CD4-positive, alpha-beta T cell treated with Interferon gamma for 1 hour (primary cell): ENCODE results near the gene GOLM1.

Experiments
- DNase-seq: peaks from one replicate; pipeline ENCODE4 v3.0.0-alpha.2; 2020

Gene GOLM1

GRCh38 chr9:86043586-86043985 lies 55.8 kb downstream of the GOLM1 start:
- DNase-seq: no peak

- DNase-seq: no peak
Measured at GRCh38 chr9:86042199-86042978, 57.0 kb downstream of the GOLM1 start.

DNA sequence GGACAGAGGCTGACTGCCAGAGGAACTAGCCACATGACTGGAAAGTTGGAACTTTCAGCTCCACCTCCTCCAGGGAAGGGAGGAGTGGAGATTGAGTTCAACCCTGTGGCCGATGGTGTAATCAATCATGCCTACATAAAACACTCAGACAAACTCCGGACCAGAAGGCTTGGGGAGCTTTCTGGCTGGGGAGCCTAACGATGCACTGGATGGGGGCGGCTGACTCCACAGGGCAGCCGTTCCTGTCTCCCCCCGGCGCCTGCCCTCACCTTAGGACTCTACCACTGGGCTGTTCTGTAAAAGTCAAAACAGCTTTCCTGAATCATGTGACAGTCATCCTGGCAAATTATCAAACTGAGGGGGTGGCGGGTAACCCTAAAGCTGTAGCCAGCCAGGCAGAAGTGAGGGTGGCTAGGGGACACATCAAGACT lies 58.0 kb downstream of the GOLM1 start:
- DNase-seq: no peak

GRCh38 chr9:86040861-86041155 lies 58.5 kb downstream of the GOLM1 start:
- no peak for DNase-seq

DNA sequence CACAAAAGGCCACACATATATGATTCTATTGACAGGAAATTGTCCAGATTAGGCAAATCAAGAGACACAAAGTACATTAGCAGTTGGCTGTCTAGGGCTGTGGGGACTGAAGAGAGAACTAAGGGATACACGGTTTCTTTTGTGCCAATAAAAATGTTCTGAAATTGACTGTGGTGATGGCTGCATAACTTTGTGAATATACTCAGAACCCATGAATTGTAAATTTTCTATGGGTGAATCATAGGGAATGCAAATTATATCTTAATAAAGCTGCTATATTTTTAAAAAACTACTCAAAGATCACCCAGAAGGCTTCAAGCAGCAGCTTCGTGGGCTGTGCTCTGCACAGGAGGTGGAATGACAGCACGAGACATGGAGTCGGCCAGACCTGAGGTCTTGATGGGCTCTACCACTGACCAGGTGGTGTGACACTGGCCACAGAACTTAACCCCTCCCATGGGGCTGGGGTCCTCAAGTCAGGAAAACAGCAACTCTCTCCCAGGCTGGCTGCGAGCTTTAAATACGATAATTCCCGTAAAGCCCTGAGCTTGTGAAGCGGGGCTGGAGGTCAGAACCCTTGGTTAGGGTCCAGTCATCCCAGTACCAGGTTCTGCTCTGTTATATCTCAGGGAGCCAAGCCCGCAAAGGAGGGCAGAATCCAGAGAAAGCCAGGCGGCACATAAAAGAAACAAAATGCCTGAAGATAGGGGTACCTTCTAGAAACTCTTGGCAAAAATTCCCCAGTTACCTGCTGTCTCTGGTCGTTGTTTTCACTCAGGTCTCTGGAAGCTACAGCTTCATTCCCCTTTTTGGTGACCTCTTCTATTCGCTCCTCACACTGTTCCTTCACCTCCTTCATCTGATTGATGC lies 59.1 kb downstream of the GOLM1 start:
- DNase-seq: no peak

GRCh38 chr9:86036555-86036954 lies 62.8 kb downstream of the GOLM1 start:
- no peak for DNase-seq

GRCh38 chr9:86035827-86036440 lies 63.4 kb downstream of the GOLM1 start:
- DNase-seq: no peak

GRCh38 chr9:86034863-86035734 lies 64.3 kb downstream of the GOLM1 start:
- DNase-seq: no peak

- DNase-seq: no peak
Measured at GRCh38 chr9:86027767-86028166, 71.6 kb downstream of the GOLM1 start.

GRCh38 chr9:86022687-86023266 lies 76.6 kb downstream of the GOLM1 start:
- no peak for DNase-seq

DNA sequence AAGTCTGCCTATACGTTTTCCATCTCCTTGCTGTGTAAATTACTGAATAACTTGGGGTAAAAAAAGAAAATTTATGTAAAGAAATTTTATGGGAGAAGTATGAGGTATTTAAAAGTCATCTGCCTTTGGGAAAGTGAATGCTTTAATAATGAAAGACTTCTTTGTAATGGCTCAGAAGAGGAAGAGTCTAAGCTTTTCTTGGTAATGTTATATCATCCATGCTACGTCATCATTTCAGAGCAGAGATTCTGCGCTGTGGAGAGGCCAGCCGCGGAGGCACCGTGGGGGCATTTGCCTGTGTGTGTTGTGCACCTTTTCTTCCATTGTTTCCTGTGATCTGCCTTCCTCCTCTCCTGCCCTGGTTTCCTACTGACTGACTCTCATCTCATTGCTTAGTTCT lies 78.2 kb downstream of the GOLM1 start:
- DNase-seq: no peak

GRCh38 chr9:86020731-86021130 lies 78.6 kb downstream of the GOLM1 start:
- no peak for DNase-seq

DNA sequence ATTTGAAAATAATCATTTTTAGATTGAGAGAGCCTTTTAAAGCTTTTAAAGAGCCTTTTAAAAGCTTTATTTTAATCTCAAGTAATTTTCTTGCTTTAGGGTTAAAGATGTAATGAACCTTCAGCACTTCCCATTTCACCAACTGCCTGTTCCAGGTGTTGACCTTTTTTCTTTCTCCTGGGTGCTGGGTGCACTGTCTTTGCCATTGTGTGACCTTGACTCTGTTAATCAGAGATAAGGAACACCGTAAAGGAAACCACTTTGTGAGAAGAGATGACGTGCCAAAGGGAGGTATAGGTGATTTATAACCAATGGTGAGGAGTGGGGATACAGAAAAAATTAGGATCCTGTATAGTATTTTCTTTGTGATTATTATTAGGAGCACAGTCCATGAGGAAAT lies 90.2 kb downstream of the GOLM1 start:
- DNase-seq: no peak

- no peak for DNase-seq
Measured at GRCh38 chr9:86005253-86005775, 94.0 kb downstream of the GOLM1 start.

- no peak for DNase-seq
Measured at GRCh38 chr9:85995599-85995998, 103.8 kb downstream of the GOLM1 start.

DNA sequence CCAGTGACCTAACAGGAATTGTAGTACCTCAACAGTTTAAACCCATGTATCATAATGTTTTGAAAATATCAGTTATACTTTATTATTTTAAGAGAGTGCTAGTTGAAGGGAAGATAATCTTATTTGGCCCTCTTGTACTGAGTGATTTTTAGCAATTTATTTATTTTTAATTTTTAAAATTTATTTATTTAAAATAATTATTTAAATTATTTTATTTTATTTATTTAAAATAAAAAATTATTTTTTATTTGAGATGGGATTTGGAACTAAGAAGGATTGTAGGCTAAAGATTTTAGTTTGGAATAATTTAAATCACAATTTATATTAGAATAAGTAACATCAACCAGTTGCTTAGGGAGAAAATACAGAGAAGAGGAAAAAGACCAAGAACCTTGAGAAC lies 104.3 kb downstream of the GOLM1 start:
- no peak for DNase-seq

DNA sequence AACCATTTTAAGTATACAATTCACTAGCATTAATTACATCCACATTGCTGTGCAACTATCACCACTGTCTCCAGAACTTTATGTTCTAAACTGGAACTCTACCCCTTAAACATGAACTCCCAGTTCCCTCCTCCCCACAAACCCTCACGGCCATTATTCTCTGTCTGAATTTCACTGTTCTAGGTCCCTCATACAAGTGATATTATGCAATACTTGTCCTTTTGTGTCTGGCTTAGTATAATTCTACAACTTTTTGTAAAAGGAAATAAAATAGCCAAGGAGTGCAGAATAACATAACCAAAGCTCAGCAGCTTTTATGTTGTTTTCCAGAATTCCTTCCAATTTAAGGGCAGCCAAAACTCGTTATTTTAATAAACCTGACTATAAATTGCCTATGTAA lies 105.2 kb downstream of the GOLM1 start:
- no peak for DNase-seq

DNA sequence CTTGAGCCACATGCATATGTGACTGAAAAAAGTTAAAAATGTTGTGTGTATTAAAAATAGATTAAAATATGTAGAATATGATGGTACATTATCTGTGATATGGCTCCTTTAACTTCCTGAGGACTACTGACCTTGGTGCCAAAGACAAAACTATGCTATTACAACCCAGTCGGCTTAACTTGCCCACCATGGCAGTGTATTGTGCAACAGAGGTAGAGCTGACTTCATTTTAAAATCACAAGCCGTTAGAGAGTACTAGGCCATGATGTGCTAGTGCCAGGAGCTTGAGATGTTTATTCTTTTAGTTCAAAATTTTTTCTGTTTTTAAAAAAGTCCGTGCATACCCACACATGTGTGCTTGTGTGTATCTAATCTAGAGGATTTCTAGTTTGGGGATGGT lies 112.1 kb downstream of the GOLM1 start:
- no peak for DNase-seq

GRCh38 chr9:85984457-85984856 lies 114.9 kb downstream of the GOLM1 start:
- no peak for DNase-seq

GRCh38 chr9:85981369-85981768 lies 118.0 kb downstream of the GOLM1 start:
- no peak for DNase-seq

DNA sequence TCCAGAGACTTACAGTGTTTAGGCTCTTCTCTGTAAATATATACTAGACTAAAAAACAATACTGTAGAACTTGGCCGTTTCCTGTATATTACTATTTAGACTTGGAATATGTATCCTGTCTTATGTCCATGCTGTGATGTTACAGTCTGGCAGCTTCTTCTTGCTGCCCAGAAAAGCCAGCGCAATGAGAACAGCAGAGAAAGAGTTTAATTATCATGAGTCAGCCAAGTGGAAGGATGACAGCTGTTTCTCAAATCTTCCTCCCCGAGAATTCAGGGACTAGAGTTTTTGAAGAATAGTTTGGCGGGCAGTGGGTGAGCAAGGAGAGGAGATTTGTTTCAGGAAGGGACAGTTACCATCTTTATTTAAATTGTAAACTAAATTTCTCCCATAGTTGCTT lies 120.9 kb downstream of the GOLM1 start:
- DNase-seq: no peak
